GM12874 (cell line): ENCODE data around the gene PPL.

ENCODE experiments used
- CTCF ChIP-seq: IDR thresholded peaks from 2 replicates; pipeline ENCODE4 v1.5.1; 2011; ENCODE audit warnings: low read depth, mild to moderate bottlenecking, control low read depth, low read length, moderate library complexity; ENCODE audit not compliant: insufficient read depth

PPL gene

GRCh38 chr16:4979164-4979563, 42.2 kb upstream of the PPL start:
- no peak for TF ChIP-seq CTCF

- TF ChIP-seq CTCF = no peak
These were observed 39.7 kb upstream of the PPL start for GRCh38 chr16:4976611-4977145.

GRCh38 chr16:4976079-4976478, 39.1 kb upstream of the PPL start:
- TF ChIP-seq CTCF = no peak

GRCh38 chr16:4972938-4973587, 36.1 kb upstream of the PPL start:
- TF ChIP-seq CTCF = no peak

- no peak for TF ChIP-seq CTCF
These were observed 33.1 kb upstream of the PPL start for GRCh38 chr16:4970010-4970409.

GRCh38 chr16:4968879-4969483, 32.0 kb upstream of the PPL start:
- TF ChIP-seq CTCF = no peak

- TF ChIP-seq CTCF = no peak
These were observed 29.9 kb upstream of the PPL start for GRCh38 chr16:4966736-4967453.
